T47D (cell line): ENCODE results near the gene SMAD7.

Source experiments
- DNase-seq, 2 experiments: peaks; one replicate each; pipeline versions ENCODE4 v3.0.0 to v3.0.0-alpha.2; 2011 to 2012; ENCODE audit warnings: low read depth in 1 of 2, low spot score in 1 of 2
- JUND ChIP-seq: IDR thresholded peaks from 2 replicates; pipeline ENCODE4 v1.6.1; 2012; ENCODE audit warnings: low read depth
- in situ Hi-C: cut with HindIII; loops from 2 replicates; pipeline ENCODE4 v1.10.0; 2016; ENCODE audit warnings: low sequenced_read_pairs, low pct_unique_long_range_greater_than_20kb

SMAD7 gene

GRCh38 chr18:48924630-48925490 lies 25.9 kb downstream of the SMAD7 start:
- no peak for DNase-seq
- in situ Hi-C loops: no loop called here
- TF ChIP-seq JUND: no peak

DNA sequence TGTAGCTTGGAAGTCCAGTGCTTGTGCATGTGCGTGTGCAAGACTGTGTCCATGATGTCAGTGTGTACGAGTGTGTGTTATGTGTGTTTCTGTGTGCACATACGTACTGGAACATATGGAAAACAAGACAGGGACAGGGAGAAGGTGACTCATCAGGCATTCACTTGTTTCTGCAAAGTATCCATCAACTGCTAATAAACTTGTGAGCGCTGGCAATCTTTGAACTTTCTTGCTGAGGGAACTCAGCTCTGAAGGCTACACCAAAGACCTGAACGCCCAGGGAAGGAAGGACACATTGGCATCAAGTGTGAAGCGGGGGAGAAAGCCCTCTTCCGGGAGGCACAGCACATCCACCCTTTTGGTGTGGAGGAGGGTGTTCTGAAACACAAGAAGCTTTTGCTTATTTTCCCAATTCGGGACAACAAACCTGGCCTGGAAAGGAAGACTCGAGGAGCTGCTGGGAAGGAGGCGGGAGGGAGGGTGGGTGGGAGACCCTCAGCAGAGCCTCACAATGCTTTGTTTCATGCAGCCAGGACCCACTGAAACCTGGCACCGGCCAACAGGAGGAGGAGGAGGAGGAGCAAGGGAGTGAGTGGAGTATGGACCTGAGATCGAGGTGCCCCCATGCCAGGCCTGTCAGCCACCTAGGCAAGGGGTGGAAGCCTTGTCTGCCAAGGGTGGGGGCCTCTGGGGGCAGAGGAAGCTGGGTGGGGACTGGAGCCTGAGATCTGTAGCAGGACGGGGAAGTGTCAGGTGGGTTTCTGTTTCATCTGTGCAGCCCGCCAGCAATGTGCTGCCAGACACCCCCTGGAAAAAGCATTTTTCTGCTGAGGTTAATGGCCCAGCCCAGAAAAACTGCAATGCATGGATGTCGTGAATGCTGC lies 26.8 kb downstream of the SMAD7 start:
- TF ChIP-seq JUND: no peak
- in situ Hi-C loops: no loop called here
- no peak for DNase-seq

DNA sequence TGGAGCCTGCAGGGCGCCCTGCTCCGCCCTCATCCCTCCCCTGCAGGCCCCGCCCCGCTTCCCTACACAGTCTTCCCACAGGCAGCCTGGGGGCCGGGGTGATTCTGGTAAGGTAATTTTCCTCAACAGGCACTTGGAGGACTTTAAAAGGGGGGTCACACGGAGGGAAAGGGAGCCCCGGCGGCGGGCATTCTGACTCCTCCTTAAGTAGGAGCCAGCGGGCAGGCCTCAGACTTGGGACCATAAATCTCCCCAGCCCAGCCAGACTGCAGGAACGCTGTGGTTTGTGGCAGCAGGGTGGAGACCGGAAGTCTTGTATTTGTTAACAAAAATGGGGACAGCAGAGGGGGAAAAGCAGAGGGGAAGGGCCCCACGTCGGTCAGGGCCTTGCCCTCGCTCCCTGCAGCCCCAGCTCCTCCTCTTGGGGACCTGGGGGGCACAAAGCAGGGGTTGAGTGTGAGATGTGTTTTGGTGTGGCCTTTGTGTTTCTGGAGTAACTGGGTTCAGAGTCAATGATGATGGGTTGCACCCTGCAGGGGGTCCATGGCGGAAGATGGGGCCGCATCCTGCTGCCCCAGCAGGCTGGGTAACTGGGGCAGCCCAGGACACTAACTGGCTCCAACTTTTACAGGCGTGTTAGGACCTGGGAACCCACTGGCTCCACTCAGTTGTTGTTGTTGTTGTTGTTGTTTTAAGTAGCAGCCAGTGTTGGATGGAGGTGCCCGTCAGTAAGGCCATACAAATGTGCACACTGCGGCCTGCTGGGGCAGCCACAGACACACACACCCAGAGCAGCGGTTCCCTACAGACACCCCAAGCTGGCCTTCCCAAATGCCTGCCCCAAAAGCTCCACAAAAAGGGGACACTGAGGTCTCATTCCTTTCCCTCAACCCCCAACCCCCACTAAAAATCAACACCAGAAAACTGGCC lies 27.7 kb downstream of the SMAD7 start:
- DNase-seq: no peak
- in situ Hi-C loops: no loop called here
- no peak for TF ChIP-seq JUND

DNA sequence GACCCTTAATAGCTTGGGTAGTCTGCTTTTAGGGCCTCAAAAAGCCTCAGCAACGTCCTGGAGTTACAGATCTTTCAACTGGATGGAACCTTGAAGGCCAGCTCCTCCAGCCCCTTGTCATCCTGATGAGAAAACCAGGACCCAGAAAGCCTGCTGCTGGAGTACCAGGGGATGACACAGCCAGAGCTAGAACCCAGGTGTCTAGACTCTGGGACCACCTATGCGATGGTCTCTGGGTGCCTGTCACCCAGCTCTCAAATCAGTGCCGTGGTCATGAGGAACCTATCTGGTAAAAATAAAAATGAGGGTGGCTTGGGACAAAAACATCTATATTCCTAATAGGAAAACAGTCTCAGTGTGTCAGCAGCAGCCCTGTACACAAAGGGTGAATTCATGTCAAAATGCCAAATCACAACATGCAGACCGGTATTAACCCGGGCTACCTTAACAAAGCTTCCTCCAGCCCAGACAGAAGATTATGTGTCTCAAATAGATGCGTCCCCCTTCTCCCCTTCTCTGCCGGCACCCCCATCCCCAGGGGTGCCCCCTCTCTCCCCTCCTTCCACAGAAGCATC lies 28.5 kb downstream of the SMAD7 start:
- in situ Hi-C loops: no loop called here
- DNase-seq: no peak
- no peak for TF ChIP-seq JUND

GRCh38 chr18:48921305-48922225 lies 29.2 kb downstream of the SMAD7 start:
- no peak for DNase-seq
- in situ Hi-C loops: no loop called here
- TF ChIP-seq JUND: no peak

GRCh38 chr18:48920408-48921038 lies 30.2 kb downstream of the SMAD7 start:
- TF ChIP-seq JUND: no peak
- in situ Hi-C loops: no loop called here
- DNase-seq: no peak

- in situ Hi-C loops: no loop called here
- DNase-seq: no peak
- no peak for TF ChIP-seq JUND
Measured at GRCh38 chr18:48919547-48919946, 31.2 kb downstream of the SMAD7 start.

GRCh38 chr18:48918660-48919456 lies 31.9 kb downstream of the SMAD7 start:
- no peak for TF ChIP-seq JUND
- in situ Hi-C loops: no loop called here
- DNase-seq: no peak

GRCh38 chr18:48917579-48918517 lies 32.9 kb downstream of the SMAD7 start:
- DNase-seq: no peak
- in situ Hi-C loops: no loop called here
- TF ChIP-seq JUND: no peak
